Measurements from ENCODE around the gene ALOX15B.

DNA sequence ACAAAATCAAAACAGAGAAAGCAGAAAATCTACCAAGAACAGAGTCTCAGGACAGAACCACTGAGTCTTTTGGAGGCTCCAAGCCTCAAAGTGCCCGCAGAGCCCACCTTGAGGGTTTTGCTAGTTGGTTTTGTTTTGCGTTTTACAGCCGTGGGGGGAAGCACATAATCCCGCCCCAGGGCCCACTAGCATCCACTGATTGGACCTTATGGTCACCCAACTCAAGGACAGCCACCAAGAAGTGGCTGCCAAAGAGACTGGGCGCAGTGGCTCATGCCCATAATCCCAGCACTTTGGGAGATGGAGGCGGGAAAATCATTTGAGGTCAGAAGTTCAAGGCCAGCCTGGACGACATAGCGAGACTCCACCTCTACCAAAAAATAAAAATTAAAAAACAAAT is 9.9 kb downstream of the ALOX15B start:
- TF ChIP-seq, protein P1, sequence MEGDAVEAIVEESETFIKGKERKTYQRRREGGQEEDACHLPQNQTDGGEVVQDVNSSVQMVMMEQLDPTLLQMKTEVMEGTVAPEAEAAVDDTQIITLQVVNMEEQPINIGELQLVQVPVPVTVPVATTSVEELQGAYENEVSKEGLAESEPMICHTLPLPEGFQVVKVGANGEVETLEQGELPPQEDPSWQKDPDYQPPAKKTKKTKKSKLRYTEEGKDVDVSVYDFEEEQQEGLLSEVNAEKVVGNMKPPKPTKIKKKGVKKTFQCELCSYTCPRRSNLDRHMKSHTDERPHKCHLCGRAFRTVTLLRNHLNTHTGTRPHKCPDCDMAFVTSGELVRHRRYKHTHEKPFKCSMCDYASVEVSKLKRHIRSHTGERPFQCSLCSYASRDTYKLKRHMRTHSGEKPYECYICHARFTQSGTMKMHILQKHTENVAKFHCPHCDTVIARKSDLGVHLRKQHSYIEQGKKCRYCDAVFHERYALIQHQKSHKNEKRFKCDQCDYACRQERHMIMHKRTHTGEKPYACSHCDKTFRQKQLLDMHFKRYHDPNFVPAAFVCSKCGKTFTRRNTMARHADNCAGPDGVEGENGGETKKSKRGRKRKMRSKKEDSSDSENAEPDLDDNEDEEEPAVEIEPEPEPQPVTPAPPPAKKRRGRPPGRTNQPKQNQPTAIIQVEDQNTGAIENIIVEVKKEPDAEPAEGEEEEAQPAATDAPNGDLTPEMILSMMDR (IDR thresholded peaks at IDR 0.05): no peak
- no peak for TF ChIP-seq EZH2 (IDR thresholded peaks at IDR 0.05)
